Mesenchymal stem cell (in vitro differentiated cells and primary cell): Measurements from ENCODE around the gene CAMTA1.
A peak's percentile ranks its signal among the peaks of the same experiment; 100 is the strongest.

ENCODE experiments used
- DNase-seq: peaks from one replicate; pipeline ENCODE4 v3.0.0-alpha.2; 2013
- H2AFZ ChIP-seq: one replicate; pipeline ENCODE4 v1.6.1; 2013; ENCODE audit warnings: low read depth, mild to moderate bottlenecking, control low read depth, inconsistent platforms, low read length, moderate library complexity
- H2AK5ac ChIP-seq: 2 replicates; pipeline ENCODE4 v1.6.1; 2013; ENCODE audit warnings: low read length, moderate library complexity, mild to moderate bottlenecking, inconsistent platforms; ENCODE audit not compliant: severe bottlenecking
- H2BK120ac ChIP-seq: one replicate; pipeline ENCODE4 v1.6.1; 2013; ENCODE audit warnings: low read depth, mild to moderate bottlenecking, inconsistent platforms, low read length, moderate library complexity
- H2BK12ac ChIP-seq, 2 experiments: one replicate each; pipeline ENCODE4 v1.6.1; 2013; ENCODE audit warnings: inconsistent platforms in 2 of 2, low read length in 2 of 2, mild to moderate bottlenecking in 2 of 2, moderate library complexity in 2 of 2, control low read depth in 1 of 2
- H2BK15ac ChIP-seq: one replicate; pipeline ENCODE4 v1.6.1; 2013; ENCODE audit warnings: mild to moderate bottlenecking, low read depth, inconsistent platforms; ENCODE audit not compliant: poor library complexity, severe bottlenecking
- H2BK5ac ChIP-seq: 2 replicates; pipeline ENCODE4 v1.6.1; 2013; ENCODE audit warnings: low read depth, mild to moderate bottlenecking, low read length, control low read depth, inconsistent platforms; ENCODE audit not compliant: poor library complexity, severe bottlenecking
- H3K14ac ChIP-seq, 2 experiments: one replicate each; pipeline ENCODE4 v1.6.1; 2013; ENCODE audit warnings: inconsistent platforms in 2 of 2, low read length in 2 of 2, control low read depth in 1 of 2, mild to moderate bottlenecking in 1 of 2, moderate library complexity in 1 of 2
- H3K18ac ChIP-seq, 2 experiments: one replicate each; pipeline ENCODE4 v1.6.1; 2013; ENCODE audit warnings: inconsistent platforms in 2 of 2, low read length in 2 of 2, control low read depth in 1 of 2, low read depth in 1 of 2, mild to moderate bottlenecking in 1 of 2
- H3K23ac ChIP-seq, 2 experiments: one replicate each; pipeline ENCODE4 v1.6.1; 2013; ENCODE audit warnings: inconsistent platforms in 2 of 2, low read length in 2 of 2, mild to moderate bottlenecking in 2 of 2, moderate library complexity in 2 of 2, control low read depth in 1 of 2
- H3K27ac ChIP-seq: 2 replicates; pipeline ENCODE4 v1.5.1; 2013; ENCODE audit warnings: mild to moderate bottlenecking, moderate library complexity, low read length, control low read depth, inconsistent platforms; ENCODE audit not compliant: poor library complexity, severe bottlenecking
- H3K27me3 ChIP-seq, 2 experiments: 2 replicates each; pipeline versions ENCODE4 v1.6.1 to v1.7.0; 2013; ENCODE audit warnings: low read length in 2 of 2, mild to moderate bottlenecking in 2 of 2, moderate library complexity in 2 of 2, control low read depth in 1 of 2, inconsistent platforms in 1 of 2; ENCODE audit not compliant: control insufficient read depth in 1 of 2, insufficient read depth in 1 of 2
- H3K36me3 ChIP-seq, 2 experiments: 2 replicates each; pipeline versions ENCODE4 v1.6.1 to v1.7.0; 2013; ENCODE audit warnings: low read length in 2 of 2, control low read depth in 1 of 2, inconsistent platforms in 1 of 2, low read depth in 1 of 2, mild to moderate bottlenecking in 1 of 2; ENCODE audit not compliant: insufficient read depth in 2 of 2, control insufficient read depth in 1 of 2
- H3K4ac ChIP-seq, 2 experiments: one replicate each; pipeline ENCODE4 v1.6.1; 2013; ENCODE audit warnings: inconsistent platforms in 2 of 2, low read length in 2 of 2, mild to moderate bottlenecking in 2 of 2, moderate library complexity in 2 of 2, control low read depth in 1 of 2, low read depth in 1 of 2
- H3K4me1 ChIP-seq: 2 replicates; pipeline ENCODE4 v1.6.1; 2013; ENCODE audit warnings: low read depth, low read length, control low read depth; ENCODE audit not compliant: control insufficient read depth, insufficient read depth
- H3K4me2 ChIP-seq: 2 replicates; pipeline ENCODE4 v1.6.1; 2013; ENCODE audit warnings: low read length, mild to moderate bottlenecking, inconsistent platforms; ENCODE audit not compliant: poor library complexity, severe bottlenecking
- H3K4me3 ChIP-seq, 2 experiments: 2 replicates each; pipeline versions ENCODE4 v1.5.1 to v1.7.0; 2013; ENCODE audit warnings: low read length in 2 of 2, mild to moderate bottlenecking in 2 of 2, control low read depth in 1 of 2, low read depth in 1 of 2; ENCODE audit not compliant: insufficient read depth in 1 of 2
- H3K79me1 ChIP-seq: replicated peaks from 2 replicates; pipeline ENCODE4 v1.6.1; 2013; ENCODE audit warnings: mild to moderate bottlenecking, control low read depth, low read length, inconsistent platforms; ENCODE audit not compliant: poor library complexity, severe bottlenecking
- H3K9ac ChIP-seq: 2 replicates; pipeline ENCODE4 v1.7.0; 2013; ENCODE audit warnings: mild to moderate bottlenecking, low read length, moderate library complexity
- H3K9me3 ChIP-seq: 2 replicates; pipeline ENCODE4 v1.7.0; 2013; ENCODE audit warnings: mild to moderate bottlenecking, low read length; ENCODE audit not compliant: control insufficient read depth
- H4K8ac ChIP-seq: one replicate; pipeline ENCODE4 v1.6.1; 2013; ENCODE audit warnings: inconsistent platforms, mild to moderate bottlenecking, low read length, moderate library complexity
- H4K91ac ChIP-seq: one replicate; pipeline ENCODE4 v1.6.1; 2013; ENCODE audit warnings: mild to moderate bottlenecking, low read length, inconsistent platforms
- WGBS: methylation state at CpG from one replicate; pipeline ENCODE4 v1.1.7; 2013; ENCODE audit warnings: mixed read lengths; 5-methylcytosine and 5-hydroxymethylcytosine counted together

CAMTA1 gene

GRCh38 chr1:7298749-7299151 is 513.5 kb downstream of the CAMTA1 start:
- Histone ChIP-seq H2BK15ac (peak overlapping the region; percentile 44), H4K91ac (peak overlapping the region; percentile 88), H3K14ac (no peak overlapping the region), H2AK5ac (peak overlapping the region; percentile 46), H3K4me2 (no peak overlapping the region), H4K8ac (peak overlapping the region; percentile 10), H3K23ac (no peak overlapping the region), H3K4me1 (peaks cover 35% of the 10 kb centered on the region), H3K4me3 (peak overlapping the region in 1 of 2 experiments; percentile 53), H3K9me3 (peaks cover 9% of the 10 kb centered on the region), H2BK12ac (peak overlapping the region; percentile 7 to 23), H3K9ac (peak overlapping the region; percentile 82), H3K18ac (peak overlapping the region; percentile 52 to 64), H3K27ac (peak overlapping the region; percentile 99), H3K27me3 (no peaks in the 10 kb centered on the region), H2BK5ac (peak overlapping the region; percentile 84), H2BK120ac (peak overlapping the region; percentile 77), H3K4ac (peak overlapping the region; percentile 19 to 29), H3K79me1 (peaks cover 1% of the 10 kb centered on the region), H2AFZ (no peak overlapping the region), H3K36me3 (no peaks in the 10 kb centered on the region)
- peak; percentile 78 for DNase-seq
- 9% methylated on average over 3 of the region's 4 CpGs for WGBS

DNA sequence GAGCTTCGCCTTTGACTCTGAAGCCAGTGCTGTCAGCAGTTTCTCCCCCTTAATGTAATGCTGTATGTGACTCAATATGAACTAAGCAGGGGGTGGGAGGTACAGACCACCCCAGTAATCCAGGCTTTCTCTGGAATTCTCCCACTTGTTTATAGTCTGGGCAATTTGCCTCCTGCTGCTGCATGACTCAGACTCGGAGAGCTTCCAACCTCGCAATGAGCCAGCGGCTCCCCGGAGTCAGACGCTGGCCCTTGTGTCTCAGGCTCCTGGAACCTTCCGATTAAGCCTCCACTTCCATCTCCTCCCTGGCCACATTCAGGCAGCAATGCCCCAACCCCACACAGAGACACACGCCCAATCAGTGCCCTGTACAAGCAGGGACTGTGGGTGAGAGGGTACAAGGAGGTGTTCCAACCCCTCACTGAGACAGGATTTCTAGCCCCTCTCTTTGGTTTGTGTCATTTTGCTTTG is 514.1 kb downstream of the CAMTA1 start:
- Histone ChIP-seq H2BK15ac (no peak overlapping the region), H3K18ac (peak overlapping the region; percentile 47 to 96), H3K14ac (peak overlapping the region in 1 of 2 experiments; percentile 85), H3K4ac (peak overlapping the region; percentile 36 to 77), H3K27me3 (no peaks in the 10 kb centered on the region), H3K9ac (peak overlapping the region; percentile 82), H2BK12ac (peak overlapping the region; percentile 81 to 97), H2AK5ac (peak overlapping the region; percentile 86), H3K27ac (peak overlapping the region; percentile 99), H3K9me3 (peaks cover 9% of the 10 kb centered on the region), H3K4me1 (peaks cover 31% of the 10 kb centered on the region), H2BK5ac (peak overlapping the region; percentile 67), H3K36me3 (no peaks in the 10 kb centered on the region), H3K4me2 (no peak overlapping the region), H2AFZ (no peak overlapping the region), H4K8ac (peak overlapping the region; percentile 77), H4K91ac (peak overlapping the region; percentile 77), H2BK120ac (peak overlapping the region; percentile 78), H3K4me3 (peak overlapping the region in 1 of 2 experiments; percentile 41), H3K23ac (no peak overlapping the region), H3K79me1 (no peaks in the 10 kb centered on the region)
- WGBS: 0% methylated on average over 7 of the region's 8 CpGs
- peak; percentile 99 for DNase-seq

GRCh38 chr1:7299994-7300393 is 514.7 kb downstream of the CAMTA1 start:
- Histone ChIP-seq H3K18ac (peak overlapping the region; percentile 89 to 96), H2BK120ac (peak overlapping the region; percentile 78), H3K79me1 (no peaks in the 10 kb centered on the region), H3K4ac (peak overlapping the region in 1 of 2 experiments; percentile 89), H3K36me3 (no peaks in the 10 kb centered on the region), H3K23ac (no peak overlapping the region), H3K4me2 (no peak overlapping the region), H3K9ac (peak overlapping the region; percentile 82), H3K9me3 (peaks cover 9% of the 10 kb centered on the region), H4K8ac (peak overlapping the region; percentile 84), H2AFZ (no peak overlapping the region), H2BK15ac (peak overlapping the region; percentile 83), H3K4me3 (peak overlapping the region in 1 of 2 experiments; percentile 41), H3K4me1 (peaks cover 31% of the 10 kb centered on the region), H3K27ac (peak overlapping the region; percentile 99), H2BK5ac (peak overlapping the region; percentile 91), H3K14ac (no peak overlapping the region), H3K27me3 (no peaks in the 10 kb centered on the region), H2BK12ac (peak overlapping the region; percentile 59 to 86), H2AK5ac (peak overlapping the region; percentile 74), H4K91ac (peak overlapping the region; percentile 84)
- peak; percentile 87 for DNase-seq
- 0% methylated on average over 2 of the region's 2 CpGs for WGBS

- H2BK120ac ChIP-seq: peak overlapping the region; percentile 62
- peak overlapping the region; percentile 62 for H2AFZ ChIP-seq
- no peak overlapping the region for H3K14ac ChIP-seq
- H4K91ac ChIP-seq: peak overlapping the region; percentile 30
- H3K4me2 ChIP-seq: no peak overlapping the region
- H3K27me3 ChIP-seq: no peaks in the 10 kb centered on the region
- peak overlapping the region; percentile 50 to 69 for H2BK12ac ChIP-seq
- H3K23ac ChIP-seq: no peak overlapping the region
- H3K4ac ChIP-seq: peak overlapping the region in 1 of 2 experiments; percentile 81
- no peak overlapping the region for H3K9ac ChIP-seq
- peak overlapping the region; percentile 99 for H3K27ac ChIP-seq
- peaks cover 9% of the 10 kb centered on the region for H3K9me3 ChIP-seq
- peaks cover 31% of the 10 kb centered on the region for H3K4me1 ChIP-seq
- peak overlapping the region; percentile 98 for H2AK5ac ChIP-seq
- 35% methylated on average over 10 of the region's 10 CpGs for WGBS
- peak; percentile 94 for DNase-seq
- H4K8ac ChIP-seq: peak overlapping the region; percentile 92
- no peaks in the 10 kb centered on the region for H3K79me1 ChIP-seq
- H2BK5ac ChIP-seq: peak overlapping the region; percentile 99
- H3K36me3 ChIP-seq: no peaks in the 10 kb centered on the region
- peak overlapping the region; percentile 49 for H2BK15ac ChIP-seq
- H3K4me3 ChIP-seq: no peak overlapping the region
- peak overlapping the region; percentile 83 to 86 for H3K18ac ChIP-seq
Measured at GRCh38 chr1:7300893-7301663, 515.8 kb downstream of the CAMTA1 start.
